SIG-M5 treated with dmso at 0.1 percent for 504 hours (cell line): Measurements from ENCODE around the gene CCDC78.

Experiments
- DNase-seq: peaks from one replicate; lab custom pipeline; 2025; ENCODE audit not compliant: unreplicated experiment; lab: John Stamatoyannopoulos, UW

CCDC78 gene

GRCh38 chr16:726438-727290, at the start of gene CCDC78, which contains the start of gene HAGHL:
Gene CCDC78 (minus strand): TSS chr16:726443. CDS start chr16:726367, 76 bp downstream.
Gene HAGHL (plus strand): TSS chr16:727106. CDS start chr16:727510, 404 bp downstream.
- DNase-seq: peak; percentile 68

GRCh38 chr16:775236-775796, 49.1 kb upstream of the CCDC78 start:
- no peak for DNase-seq

GRCh38 chr16:774086-775001, 48.1 kb upstream of the CCDC78 start:
- no peak for DNase-seq

GRCh38 chr16:772959-773358, 46.7 kb upstream of the CCDC78 start:
- DNase-seq: no peak

- DNase-seq: no peak
Measured at GRCh38 chr16:770411-770810, 44.2 kb upstream of the CCDC78 start.

DNA sequence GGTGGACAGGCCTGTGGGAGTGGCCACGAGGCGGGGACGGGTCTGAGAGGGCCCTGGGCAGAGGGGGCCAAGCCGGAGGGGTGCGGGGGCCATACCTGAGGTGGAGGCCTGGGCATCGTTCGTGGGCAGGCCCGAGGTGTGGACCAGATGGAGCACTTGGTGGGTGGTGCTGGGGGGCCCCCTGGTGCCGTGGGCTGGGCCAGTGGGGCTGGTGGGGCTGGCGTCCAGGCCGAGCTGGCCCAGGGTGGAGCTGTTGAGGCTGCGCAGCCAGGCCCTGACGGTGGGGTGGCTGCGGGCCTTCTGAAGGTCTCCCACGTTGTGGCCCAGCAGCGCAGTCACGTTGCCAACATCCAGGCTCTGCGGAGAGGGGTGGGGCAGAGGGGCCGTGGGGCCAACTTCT, 43.7 kb upstream of the CCDC78 start:
- DNase-seq: no peak

DNA sequence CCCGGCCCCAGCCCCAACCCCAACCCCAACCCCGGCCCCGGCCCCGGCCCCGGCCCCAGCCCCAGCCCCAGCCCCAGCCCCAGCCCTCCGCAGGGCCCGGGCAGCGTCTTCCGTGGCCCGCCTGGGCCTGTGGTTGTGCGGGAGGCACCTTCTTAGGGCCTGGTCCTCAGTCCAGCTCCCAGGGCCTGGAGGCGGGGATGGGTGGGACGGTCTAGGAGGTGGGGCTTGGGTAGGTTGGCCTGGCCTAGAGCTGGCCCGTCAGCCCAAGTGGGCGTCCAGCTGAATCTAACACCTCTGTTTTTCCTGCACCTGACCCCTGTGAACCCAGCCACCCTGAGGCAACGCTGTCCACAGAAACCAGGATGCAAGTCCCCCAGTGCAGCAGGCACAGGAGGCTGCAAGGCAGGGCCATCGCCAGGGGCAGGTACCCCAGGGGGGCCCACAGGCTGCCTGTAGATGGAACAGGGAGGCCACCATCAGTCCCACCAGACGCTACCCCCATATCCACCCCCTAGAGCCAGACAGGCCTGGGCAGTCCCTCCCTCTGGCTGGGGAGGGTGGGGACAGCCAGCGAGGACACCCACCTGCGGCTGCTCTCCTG, 43.0 kb upstream of the CCDC78 start:
- DNase-seq: no peak

DNA sequence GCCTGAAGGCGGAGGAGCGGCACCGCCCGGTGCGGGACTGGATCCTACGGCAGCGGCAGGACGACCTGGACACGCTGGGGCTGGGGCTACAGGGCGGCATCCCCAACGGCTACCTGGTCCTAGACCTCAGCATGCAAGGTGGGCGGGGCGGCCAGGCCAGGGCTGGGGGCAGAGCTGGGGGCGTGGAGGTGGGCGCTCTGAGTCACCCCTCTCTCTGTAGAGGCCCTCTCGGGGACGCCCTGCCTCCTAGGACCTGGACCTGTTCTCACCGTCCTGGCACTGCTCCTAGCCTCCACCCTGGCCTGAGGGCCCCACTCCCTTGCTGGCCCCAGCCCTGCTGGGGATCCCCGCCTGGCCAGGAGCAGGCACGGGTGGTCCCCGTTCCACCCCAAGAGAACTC, 42.2 kb upstream of the CCDC78 start:
- no peak for DNase-seq

DNA sequence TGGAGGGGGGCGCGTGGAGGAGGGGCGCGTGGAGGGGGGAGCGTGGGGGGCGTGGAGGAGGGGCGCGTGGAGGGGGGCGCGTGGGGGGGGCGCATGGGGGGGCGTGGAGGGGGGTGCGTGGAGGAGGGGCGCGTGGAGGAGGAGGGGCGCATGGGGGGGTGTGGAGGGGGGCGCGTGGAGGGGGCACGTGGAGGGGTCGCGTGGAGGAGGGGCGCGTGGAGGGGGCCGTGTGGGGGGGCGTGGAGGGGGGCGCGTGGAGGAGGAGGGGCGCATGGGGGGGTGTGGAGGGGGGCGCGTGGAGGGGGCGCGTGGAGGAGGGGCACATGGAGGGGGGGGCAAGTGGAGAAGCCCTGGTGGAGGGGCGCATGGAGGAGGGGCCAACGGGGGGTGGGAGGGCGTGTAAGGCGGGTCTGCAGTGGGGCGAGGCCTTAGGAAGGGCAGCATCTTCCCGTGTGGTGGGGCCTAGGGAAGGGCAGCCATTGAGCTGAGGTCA, 41.5 kb upstream of the CCDC78 start:
- DNase-seq: no peak

DNA sequence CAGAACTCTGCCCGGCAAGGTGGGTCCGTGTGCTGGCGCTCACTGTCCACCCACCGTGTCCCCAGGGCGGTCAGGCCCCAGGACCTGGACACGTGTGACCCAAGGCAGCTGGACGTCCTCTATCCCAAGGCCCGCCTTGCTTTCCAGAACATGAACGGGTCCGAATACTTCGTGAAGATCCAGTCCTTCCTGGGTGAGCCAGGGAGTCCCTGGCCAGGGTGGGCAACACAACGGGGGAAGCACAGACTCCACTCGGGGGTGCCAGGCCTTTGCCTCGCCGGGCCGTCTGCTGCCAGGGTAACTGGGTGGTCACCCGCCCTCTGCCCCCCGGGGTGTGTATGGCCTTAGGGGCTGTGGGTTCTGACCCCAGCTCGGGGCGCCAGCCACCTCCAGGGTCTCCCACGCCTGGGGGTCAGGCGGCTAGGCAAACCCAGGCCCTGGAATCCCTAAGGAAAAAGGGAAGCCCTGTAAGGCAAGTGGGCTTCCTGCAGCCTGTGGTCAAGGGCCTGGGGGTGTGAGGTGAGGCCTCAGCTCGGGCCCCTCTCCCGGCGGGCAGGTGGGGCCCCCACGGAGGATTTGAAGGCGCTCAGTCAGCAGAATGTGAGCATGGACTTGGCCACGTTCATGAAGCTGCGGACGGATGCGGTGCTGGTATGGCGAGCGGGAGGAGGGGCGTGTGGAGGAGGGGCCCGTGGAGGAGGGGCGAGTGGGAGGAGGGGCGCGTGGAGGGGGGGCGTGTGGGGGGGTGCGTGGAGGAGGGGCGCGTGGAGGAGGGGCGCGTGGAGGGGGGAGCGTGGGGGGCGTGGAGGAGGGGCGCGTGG, 40.8 kb upstream of the CCDC78 start:
- no peak for DNase-seq

DNA sequence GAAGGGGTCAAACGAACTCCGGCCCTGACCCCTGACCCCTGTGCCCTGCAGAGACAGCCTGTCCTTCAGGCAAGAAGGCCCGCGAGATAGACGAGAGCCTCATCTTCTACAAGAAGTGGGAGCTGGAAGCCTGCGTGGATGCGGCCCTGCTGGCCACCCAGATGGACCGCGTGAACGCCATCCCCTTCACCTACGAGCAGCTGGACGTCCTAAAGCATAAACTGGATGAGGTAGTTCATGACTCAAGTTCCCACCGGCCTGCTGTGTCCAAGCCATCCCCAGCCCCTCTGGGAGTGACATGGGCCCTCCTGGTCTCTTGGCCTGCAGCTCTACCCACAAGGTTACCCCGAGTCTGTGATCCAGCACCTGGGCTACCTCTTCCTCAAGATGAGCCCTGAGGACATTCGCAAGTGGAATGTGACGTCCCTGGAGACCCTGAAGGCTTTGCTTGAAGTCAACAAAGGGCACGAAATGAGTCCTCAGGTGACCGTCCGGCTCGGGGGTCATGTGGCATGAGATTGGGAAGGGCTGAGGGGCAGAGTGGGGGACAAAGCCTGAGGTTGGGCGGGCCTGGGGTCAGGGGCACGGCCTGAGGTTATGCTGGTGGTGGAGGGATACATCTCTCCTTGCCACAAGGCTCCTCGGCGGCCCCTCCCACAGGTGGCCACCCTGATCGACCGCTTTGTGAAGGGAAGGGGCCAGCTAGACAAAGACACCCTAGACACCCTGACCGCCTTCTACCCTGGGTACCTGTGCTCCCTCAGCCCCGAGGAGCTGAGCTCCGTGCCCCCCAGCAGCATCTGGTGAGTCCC, 40.0 kb upstream of the CCDC78 start:
- DNase-seq: no peak

- DNase-seq: no peak
Measured at GRCh38 chr16:765488-765865, 39.2 kb upstream of the CCDC78 start.

- no peak for DNase-seq
Measured at GRCh38 chr16:764848-765487, 38.7 kb upstream of the CCDC78 start.

- DNase-seq: no peak
Measured at GRCh38 chr16:764184-764750, 38.0 kb upstream of the CCDC78 start.

DNA sequence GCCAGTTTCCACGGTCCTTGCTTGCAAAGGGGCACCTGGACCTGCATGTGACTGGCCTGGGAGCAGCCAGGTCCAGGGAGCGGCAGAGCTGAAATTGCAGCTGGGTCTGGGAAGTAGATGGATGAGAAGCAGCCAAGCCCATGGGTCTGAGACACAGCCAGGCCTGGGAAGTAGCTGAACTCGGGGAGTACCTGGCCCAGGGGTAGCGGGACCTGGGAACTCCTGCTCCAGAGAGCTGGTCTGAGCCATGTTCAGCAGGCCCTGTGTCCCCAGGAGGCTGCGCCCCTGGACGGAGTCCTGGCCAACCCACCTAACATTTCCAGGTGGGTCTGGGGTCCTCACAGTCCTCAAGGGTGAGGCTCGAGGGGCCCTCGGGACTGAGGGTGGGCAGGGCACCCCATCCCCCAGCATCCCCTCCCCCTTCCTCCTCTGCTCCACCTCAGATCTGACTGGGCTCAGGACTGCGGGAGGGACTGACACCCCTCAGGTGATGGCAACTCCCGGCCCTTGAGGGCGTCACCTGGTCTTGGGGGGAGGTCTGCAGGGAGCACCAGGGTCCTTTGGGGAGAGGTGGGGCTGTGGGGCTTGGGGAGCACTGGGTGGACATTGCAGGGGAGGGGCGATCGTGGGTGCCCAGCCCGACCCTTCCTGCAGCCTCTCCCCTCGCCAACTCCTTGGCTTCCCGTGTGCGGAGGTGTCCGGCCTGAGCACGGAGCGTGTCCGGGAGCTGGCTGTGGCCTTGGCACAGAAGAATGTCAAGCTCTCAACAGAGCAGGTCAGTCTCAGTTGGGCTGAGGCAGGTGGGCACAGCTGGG, 37.3 kb upstream of the CCDC78 start:
- DNase-seq: no peak

GRCh38 chr16:762595-763268, 36.5 kb upstream of the CCDC78 start:
- no peak for DNase-seq
